GM23248 (cell line): ENCODE results near the gene AFMID. TPM values are rescaled to one million over a fixed set of nuclear protein-coding genes. Genes with fewer than 3 reads are reported as not detected.

ENCODE experiments used
- DNase-seq: peaks from one replicate; pipeline ENCODE4 v3.0.0-alpha.2; 2015
- H2AFZ ChIP-seq: fragments of 200-600 bp; sonication (generic); 2 replicates; pipeline ENCODE4 v1.6.1; 2016; ENCODE audit warnings: antibody characterized with exemption
- H3F3A ChIP-seq: fragments of 200-600 bp; sonication (generic); 2 replicates; pipeline ENCODE4 v1.6.1; 2016; ENCODE audit warnings: mild to moderate bottlenecking, antibody characterized with exemption, mixed run types; ENCODE audit not compliant: insufficient read depth
- H3K27ac ChIP-seq: fragments of 200-600 bp; sonication (generic); 2 replicates; pipeline ENCODE4 v1.5.1; 2016; ENCODE audit warnings: mild to moderate bottlenecking
- H3K27me3 ChIP-seq: fragments of 200-600 bp; sonication (generic); replicated peaks from 2 replicates; pipeline ENCODE4 v1.6.1; 2016; ENCODE audit warnings: mild to moderate bottlenecking; ENCODE audit not compliant: insufficient read depth
- H3K36me3 ChIP-seq: fragments of 200-600 bp; sonication (generic); 2 replicates; pipeline ENCODE4 v1.6.1; 2016; ENCODE audit warnings: low read depth, mild to moderate bottlenecking
- H3K4me1 ChIP-seq: fragments of 200-600 bp; sonication (generic); 2 replicates; pipeline ENCODE4 v1.6.1; 2016; ENCODE audit warnings: mild to moderate bottlenecking; ENCODE audit not compliant: insufficient read depth
- H3K4me2 ChIP-seq: fragments of 200-600 bp; sonication (generic); one replicate; pipeline ENCODE4 v1.6.1; 2016; ENCODE audit warnings: mild to moderate bottlenecking; ENCODE audit not compliant: unreplicated experiment
- H3K4me3 ChIP-seq: fragments of 200-600 bp; sonication (generic); 2 replicates; pipeline ENCODE4 v1.5.1; 2016; ENCODE audit warnings: mild to moderate bottlenecking
- H3K79me2 ChIP-seq: fragments of 200-600 bp; sonication (generic); 2 replicates; pipeline ENCODE4 v1.6.1; 2016; ENCODE audit warnings: mild to moderate bottlenecking; ENCODE audit not compliant: insufficient read depth
- H3K9ac ChIP-seq: fragments of 200-600 bp; sonication (generic); 2 replicates; pipeline ENCODE4 v1.6.1; 2016; ENCODE audit warnings: mild to moderate bottlenecking
- H3K9me2 ChIP-seq: fragments of 200-600 bp; sonication (generic); 2 replicates; pipeline ENCODE4 v1.6.1; 2016; ENCODE audit warnings: mixed run types, mild to moderate bottlenecking, moderate library complexity; ENCODE audit not compliant: insufficient read depth
- H3K9me3 ChIP-seq: fragments of 200-600 bp; sonication (generic); one replicate; pipeline ENCODE4 v1.6.1; 2017; ENCODE audit warnings: low read depth
- H4K20me1 ChIP-seq: fragments of 200-600 bp; sonication (generic); 2 replicates; pipeline ENCODE4 v1.6.0; 2016; ENCODE audit not compliant: insufficient read depth
- EZH2 ChIP-seq: fragments of 200-600 bp; sonication (generic); IDR thresholded peaks from 2 replicates; pipeline ENCODE4 v1.6.1; 2018; ENCODE audit warnings: antibody characterized with exemption, mild to moderate bottlenecking; ENCODE audit not compliant: insufficient read depth, poor library complexity, severe bottlenecking
- EZH2phosphoT487 ChIP-seq: fragments of 200-600 bp; sonication (generic); IDR thresholded peaks from 2 replicates; pipeline ENCODE4 v1.6.1; 2018; ENCODE audit warnings: antibody characterized with exemption, moderate library complexity, mild to moderate bottlenecking, low read depth; ENCODE audit not compliant: insufficient read depth
- WGBS, 2 experiments: methylation state at CpG; one replicate each; pipeline ENCODE4 v1.1.6; 2015 to 2017; ENCODE audit warnings: low lambda C conversion rate in 2 of 2, low coverage in 1 of 2; ENCODE audit errors: missing lambda C conversion rate in 2 of 2; 5-methylcytosine and 5-hydroxymethylcytosine counted together
- in situ Hi-C: fragments of 300-500 bp; cut with MboI; formaldehyde crosslinking; loops from 2 replicates; pipeline ENCODE4 v1.15.0; 2020
- polyA plus RNA-seq: library from polyadenylated mRNA; unstranded; fragments of >200 nt; fragmentation: Nextera tagmentation; extraction: Ambion mirVana; gene quantifications from 2 replicates; pipeline ENCODE4 v1.2.1, GENCODE V29; 2016
- total RNA-seq: library from RNA; depleted of rRNA; stranded (reverse); fragments of >200 nt; shearing (Covaris generic); gene quantifications from 2 replicates; pipeline ENCODE4 v1.2.3, GENCODE V29; 2014

The AFMID gene
- total and polyA plus RNA-seq, 2 experiments from 2014 or later: 22.9 to 24.1 TPM

DNA sequence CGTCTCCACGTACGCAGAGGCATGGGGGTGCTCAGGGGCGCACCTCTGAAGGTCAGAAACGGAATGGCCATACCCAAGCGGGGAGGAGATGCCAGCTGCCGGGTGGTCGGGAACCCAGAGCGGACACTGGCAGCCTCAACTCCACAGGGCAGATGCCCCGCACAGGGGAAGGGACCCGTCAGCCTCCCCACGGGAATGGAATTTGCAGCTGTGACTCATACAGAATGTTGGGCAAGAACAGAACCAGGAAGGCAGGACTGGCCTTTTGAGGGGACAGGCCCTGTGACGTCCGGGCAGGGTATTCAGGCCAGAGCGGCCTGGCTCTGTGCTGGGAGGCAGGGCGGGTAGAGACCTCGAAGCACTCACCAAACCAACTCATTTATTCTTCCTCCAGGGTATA is 7.8 kb upstream of the AFMID start:
- WGBS, 2 experiments: 91 to 92% methylated on average over 17 of the region's 17 CpGs
- H3K4me3 ChIP-seq: no peak overlapping the region
- no peak overlapping the region for H3K9ac ChIP-seq
- no peaks in the 10 kb centered on the region for H3K27me3 ChIP-seq
- H3K36me3 ChIP-seq: no peaks in the 10 kb centered on the region
- TF ChIP-seq EZH2: no peak
- no peak for TF ChIP-seq EZH2phosphoT487
- no peaks in the 10 kb centered on the region for H3K9me2 ChIP-seq
- no peak overlapping the region for H3K27ac ChIP-seq
- no peaks in the 10 kb centered on the region for H3K79me2 ChIP-seq
- H3K4me2 ChIP-seq: no peak overlapping the region
- in situ Hi-C loops: no loop called here
- no peaks in the 10 kb centered on the region for H3F3A ChIP-seq
- peak; percentile 52 for DNase-seq
- no peaks in the 10 kb centered on the region for H3K4me1 ChIP-seq
- H4K20me1 ChIP-seq: no peaks in the 10 kb centered on the region
- H2AFZ ChIP-seq: no peak overlapping the region
- no peaks in the 10 kb centered on the region for H3K9me3 ChIP-seq

DNA sequence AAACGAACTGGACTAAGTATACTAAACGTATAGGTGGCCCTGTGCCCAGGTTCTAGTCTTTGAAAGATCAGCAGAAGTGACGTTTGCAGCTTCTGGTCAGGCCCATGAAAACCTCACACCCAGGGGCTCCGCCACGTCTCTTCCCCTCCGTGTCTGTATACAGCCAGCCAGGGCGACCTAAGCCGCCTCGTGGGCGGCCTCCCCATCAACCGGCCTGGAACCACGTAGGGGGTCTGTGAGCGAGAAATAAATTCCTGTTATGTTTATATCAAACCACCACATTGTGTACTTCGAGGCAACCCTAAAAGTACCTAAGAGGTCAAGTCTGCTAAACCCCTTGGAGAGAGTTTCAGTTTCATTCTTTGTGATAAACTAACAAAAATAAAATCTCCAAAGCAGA is 7.1 kb upstream of the AFMID start:
- WGBS, 2 experiments: 94 to 96% methylated on average over 14 of the region's 14 CpGs
- Histone ChIP-seq H3K4me2 (no peak overlapping the region), H3K9me3 (no peaks in the 10 kb centered on the region), H2AFZ (no peak overlapping the region), H3K27me3 (no peaks in the 10 kb centered on the region), H3K9me2 (no peaks in the 10 kb centered on the region), H3F3A (no peaks in the 10 kb centered on the region), H4K20me1 (no peaks in the 10 kb centered on the region), H3K4me3 (no peak overlapping the region), H3K79me2 (no peaks in the 10 kb centered on the region), H3K4me1 (no peaks in the 10 kb centered on the region), H3K27ac (no peak overlapping the region), H3K9ac (no peak overlapping the region), H3K36me3 (no peaks in the 10 kb centered on the region)
- TF ChIP-seq EZH2phosphoT487: no peak
- no peak for TF ChIP-seq EZH2
- DNase-seq: no peak
- in situ Hi-C loops: no loop called here

DNA sequence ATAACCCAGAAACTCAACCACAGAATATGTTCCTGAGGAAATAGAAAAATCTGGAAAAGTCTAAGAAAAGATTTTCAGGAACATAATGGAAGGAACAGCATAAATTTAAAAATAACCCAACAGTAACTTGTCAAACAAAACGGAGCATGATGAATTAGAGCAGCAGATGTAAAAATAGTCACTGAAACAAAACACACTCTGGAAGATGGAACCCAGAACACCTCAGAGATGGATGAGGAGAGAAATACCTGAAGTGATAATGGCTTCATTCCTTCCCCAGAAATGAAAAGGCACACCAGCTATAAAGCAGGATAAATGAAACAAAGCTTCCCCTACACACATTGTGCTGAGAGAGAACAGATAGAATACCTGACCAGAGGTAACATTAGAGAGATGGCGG is 6.7 kb upstream of the AFMID start:
- Histone ChIP-seq H3K4me3 (no peak overlapping the region), H2AFZ (no peak overlapping the region), H3K79me2 (no peaks in the 10 kb centered on the region), H3K9me2 (no peaks in the 10 kb centered on the region), H3K4me2 (no peak overlapping the region), H3K9ac (no peak overlapping the region), H3K9me3 (no peaks in the 10 kb centered on the region), H3F3A (no peaks in the 10 kb centered on the region), H3K27me3 (no peaks in the 10 kb centered on the region), H3K36me3 (no peaks in the 10 kb centered on the region), H4K20me1 (no peaks in the 10 kb centered on the region), H3K27ac (no peak overlapping the region), H3K4me1 (no peaks in the 10 kb centered on the region)
- in situ Hi-C loops: no loop called here
- WGBS, 2 experiments: 87 to 93% methylated on average over 2 of the region's 2 CpGs
- DNase-seq: no peak
- TF ChIP-seq EZH2phosphoT487 (no peak), EZH2 (no peak)

DNA sequence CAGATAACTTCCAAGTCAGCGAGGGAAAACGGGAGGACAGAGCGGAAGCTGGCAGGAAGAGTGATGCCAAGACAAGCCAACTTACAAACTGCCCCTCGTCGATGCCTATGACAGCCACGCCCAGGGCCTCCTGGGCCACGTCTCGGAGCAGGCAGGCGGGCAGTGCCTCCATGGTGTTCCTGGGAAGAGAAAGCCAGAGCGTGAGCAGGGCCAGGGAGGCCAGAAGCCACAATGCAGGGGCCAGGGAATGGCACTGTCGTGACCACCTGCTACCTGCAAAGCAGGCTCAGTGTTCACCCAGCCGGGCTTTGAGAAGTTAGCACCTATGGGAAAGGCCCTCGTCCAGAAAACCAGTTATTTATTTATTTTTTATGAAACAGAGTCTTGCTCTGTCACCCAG is 4.7 kb upstream of the AFMID start:
- no peaks in the 10 kb centered on the region for H3K9me2 ChIP-seq
- no peaks in the 10 kb centered on the region for H3K36me3 ChIP-seq
- H3K4me2 ChIP-seq: no peak overlapping the region
- no peak for TF ChIP-seq EZH2
- TF ChIP-seq EZH2phosphoT487: no peak
- no peaks in the 10 kb centered on the region for H3K79me2 ChIP-seq
- H3K4me1 ChIP-seq: no peaks in the 10 kb centered on the region
- no peaks in the 10 kb centered on the region for H3K27me3 ChIP-seq
- in situ Hi-C loops: no loop called here
- H2AFZ ChIP-seq: no peak overlapping the region
- WGBS, 2 experiments: 94 to 96% methylated on average over 13 of the region's 13 CpGs
- no peak for DNase-seq
- no peaks in the 10 kb centered on the region for H3K9me3 ChIP-seq
- H3K4me3 ChIP-seq: no peak overlapping the region
- H3K27ac ChIP-seq: no peak overlapping the region
- H3K9ac ChIP-seq: no peak overlapping the region
- no peaks in the 10 kb centered on the region for H3F3A ChIP-seq
- H4K20me1 ChIP-seq: no peaks in the 10 kb centered on the region

DNA sequence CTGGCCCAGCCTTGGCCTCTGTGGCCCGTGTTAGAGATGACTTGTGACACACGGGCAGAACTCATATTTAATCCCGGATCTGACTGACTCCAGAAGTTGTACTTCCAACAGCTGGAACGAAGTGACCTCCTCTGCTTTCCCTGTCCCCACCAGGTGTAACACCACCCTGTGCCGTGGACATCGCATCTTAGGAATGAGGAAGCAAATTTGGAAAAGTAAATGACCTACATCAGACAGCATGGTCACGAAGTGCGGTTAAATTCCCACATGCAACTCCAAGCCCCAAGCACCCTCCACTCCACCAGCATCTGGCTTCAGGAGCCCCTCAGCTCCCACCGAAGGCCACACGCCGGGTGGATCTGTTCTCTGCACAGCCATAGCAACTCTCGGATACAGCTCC is 3.2 kb upstream of the AFMID start:
- TF ChIP-seq EZH2 (no peak), EZH2phosphoT487 (no peak)
- H3K9ac ChIP-seq: no peak overlapping the region
- no peak overlapping the region for H2AFZ ChIP-seq
- peaks cover 5% of the 10 kb centered on the region for H3K79me2 ChIP-seq
- H4K20me1 ChIP-seq: no peaks in the 10 kb centered on the region
- H3K36me3 ChIP-seq: no peaks in the 10 kb centered on the region
- no peak for DNase-seq
- no peak overlapping the region for H3K4me2 ChIP-seq
- 95 to 97% methylated on average over 12 of the region's 12 CpGs for WGBS, 2 experiments
- H3K9me3 ChIP-seq: no peaks in the 10 kb centered on the region
- in situ Hi-C loops: no loop called here
- H3F3A ChIP-seq: no peaks in the 10 kb centered on the region
- no peak overlapping the region for H3K27ac ChIP-seq
- H3K9me2 ChIP-seq: no peaks in the 10 kb centered on the region
- H3K4me3 ChIP-seq: no peak overlapping the region
- no peaks in the 10 kb centered on the region for H3K4me1 ChIP-seq
- no peaks in the 10 kb centered on the region for H3K27me3 ChIP-seq
